SKM-1 (cell line): Measurements from ENCODE around the gene ERVK3-1.

Experiments
- DNase-seq: peaks from one replicate; lab custom pipeline; 2025; ENCODE audit not compliant: unreplicated experiment; lab: John Stamatoyannopoulos, UW

The ERVK3-1 gene

DNA sequence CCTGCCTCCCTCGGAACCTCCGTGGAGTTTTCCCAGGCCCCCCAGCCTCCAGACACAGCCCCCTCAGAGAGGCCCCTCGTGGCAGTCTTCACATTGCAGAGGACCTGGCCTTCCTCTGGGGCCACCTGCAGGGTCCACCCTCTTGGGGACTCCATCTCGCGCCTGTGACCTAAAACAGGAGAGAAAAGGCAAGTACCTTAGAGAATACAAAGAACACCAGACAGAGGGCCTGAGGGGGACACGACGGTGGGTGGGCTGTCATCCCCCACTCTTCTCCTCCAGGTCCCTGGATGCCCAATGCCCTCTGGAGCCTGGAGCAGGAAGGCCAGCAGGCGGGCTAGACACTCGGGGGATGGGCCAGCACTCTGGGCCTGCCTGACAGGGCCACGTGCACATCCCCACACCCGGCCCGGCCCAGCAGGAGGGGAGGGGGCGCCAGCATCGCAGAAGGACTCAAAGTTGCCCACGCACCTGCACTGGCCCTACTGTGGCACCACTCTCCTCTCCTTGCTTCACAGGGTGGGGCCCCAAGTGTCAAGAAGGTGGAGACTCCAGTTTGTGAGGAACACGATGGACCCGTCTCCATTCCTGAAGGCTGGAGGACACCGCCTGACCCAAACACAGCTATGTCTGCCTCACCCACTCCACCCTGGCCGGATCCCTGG is 52.4 kb downstream of the ERVK3-1 start:
- no peak for DNase-seq

DNA sequence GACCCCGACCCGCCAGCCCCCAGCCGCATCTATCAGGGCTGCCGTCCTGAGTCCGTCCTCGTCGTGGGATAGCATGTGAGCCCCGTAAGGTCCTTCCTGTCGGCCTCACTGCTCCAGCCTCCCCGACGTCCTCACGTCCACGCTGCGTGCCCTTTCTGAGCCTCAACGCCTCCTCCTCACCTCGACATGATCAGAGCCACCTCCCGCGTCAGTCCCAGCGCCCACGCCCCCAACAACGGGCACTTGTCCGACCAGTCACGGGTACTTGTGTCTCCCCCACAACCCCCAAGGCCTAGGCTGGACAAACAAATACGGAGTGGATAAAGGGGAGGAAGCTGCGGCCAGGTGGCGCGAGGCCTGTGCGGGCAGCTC is 56.7 kb downstream of the ERVK3-1 start:
- DNase-seq = no peak

GRCh38 chr19:58362272-58362994 is 57.3 kb downstream of the ERVK3-1 start, which contains the start of gene ZNF497:
Gene ZNF497 (minus strand): TSS chr19:58362751. CDS start chr19:58357635, 5,116 bp downstream.
- DNase-seq = peak; percentile 39

GRCh38 chr19:58364146-58364545 is 59.0 kb downstream of the ERVK3-1 start:
- DNase-seq = peak; percentile 47
